CD4-positive, alpha-beta T cell treated with Interleukin-1 beta for 1 hour (primary cell): Measurements from ENCODE around the gene HMX3.

Source experiments
- DNase-seq, 2 donors: peaks; one replicate each; pipeline ENCODE4 v3.0.0-alpha.2; 2020 to 2022

Gene HMX3

DNA sequence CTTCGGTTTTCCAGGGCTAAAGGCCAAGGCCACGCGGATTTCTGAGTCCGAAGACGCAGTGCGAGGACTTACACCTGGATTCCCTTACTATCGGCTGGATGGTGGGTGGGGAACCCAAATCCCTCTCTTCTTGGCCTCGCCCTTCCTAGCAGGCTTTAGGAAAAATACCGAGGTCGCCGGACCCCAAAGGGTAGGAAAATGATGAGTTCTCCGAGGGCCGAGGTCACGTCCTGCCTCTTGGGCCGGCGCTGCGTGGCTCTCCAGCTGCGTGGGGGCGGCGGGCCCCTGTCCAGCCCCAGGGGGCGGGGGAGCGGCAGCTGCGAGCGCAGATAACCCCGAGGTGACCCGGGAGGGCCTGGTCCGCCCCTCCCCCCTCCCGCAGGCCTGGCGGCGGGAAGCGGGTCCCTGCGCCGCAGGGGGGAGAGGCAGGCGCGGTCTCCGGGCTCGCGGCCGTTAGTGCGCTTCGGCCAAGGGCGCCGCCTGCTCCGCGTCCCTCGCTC is 805 bp upstream of the HMX3 start:
- DNase-seq = no peak

DNA sequence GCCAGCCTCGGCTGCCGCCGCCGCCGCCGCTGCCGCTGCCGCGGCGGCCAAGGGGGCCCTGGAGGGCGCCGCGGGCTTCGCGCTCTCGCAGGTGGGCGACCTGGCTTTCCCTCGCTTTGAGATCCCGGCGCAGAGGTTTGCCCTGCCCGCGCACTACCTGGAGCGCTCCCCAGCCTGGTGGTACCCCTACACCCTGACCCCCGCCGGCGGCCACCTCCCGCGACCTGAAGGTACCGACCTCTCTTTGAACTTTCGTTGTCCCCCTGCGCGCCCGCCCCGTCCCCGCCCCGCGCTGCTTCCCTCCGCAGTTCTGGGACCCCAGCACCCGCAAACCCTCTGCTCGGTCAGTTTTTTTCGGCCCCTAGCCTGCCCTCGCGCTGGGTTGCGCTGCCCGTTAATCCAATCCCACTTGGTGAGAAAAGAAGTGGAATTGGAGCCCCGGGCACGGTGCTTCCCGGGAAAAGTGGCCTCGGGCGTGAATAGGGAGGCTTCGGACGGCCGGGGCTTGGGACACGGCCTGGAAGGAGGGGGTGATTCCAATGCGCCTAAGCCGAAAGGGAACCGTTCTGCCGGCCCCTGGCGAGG is 543 bp downstream of the HMX3 start:
- DNase-seq = no peak

DNA sequence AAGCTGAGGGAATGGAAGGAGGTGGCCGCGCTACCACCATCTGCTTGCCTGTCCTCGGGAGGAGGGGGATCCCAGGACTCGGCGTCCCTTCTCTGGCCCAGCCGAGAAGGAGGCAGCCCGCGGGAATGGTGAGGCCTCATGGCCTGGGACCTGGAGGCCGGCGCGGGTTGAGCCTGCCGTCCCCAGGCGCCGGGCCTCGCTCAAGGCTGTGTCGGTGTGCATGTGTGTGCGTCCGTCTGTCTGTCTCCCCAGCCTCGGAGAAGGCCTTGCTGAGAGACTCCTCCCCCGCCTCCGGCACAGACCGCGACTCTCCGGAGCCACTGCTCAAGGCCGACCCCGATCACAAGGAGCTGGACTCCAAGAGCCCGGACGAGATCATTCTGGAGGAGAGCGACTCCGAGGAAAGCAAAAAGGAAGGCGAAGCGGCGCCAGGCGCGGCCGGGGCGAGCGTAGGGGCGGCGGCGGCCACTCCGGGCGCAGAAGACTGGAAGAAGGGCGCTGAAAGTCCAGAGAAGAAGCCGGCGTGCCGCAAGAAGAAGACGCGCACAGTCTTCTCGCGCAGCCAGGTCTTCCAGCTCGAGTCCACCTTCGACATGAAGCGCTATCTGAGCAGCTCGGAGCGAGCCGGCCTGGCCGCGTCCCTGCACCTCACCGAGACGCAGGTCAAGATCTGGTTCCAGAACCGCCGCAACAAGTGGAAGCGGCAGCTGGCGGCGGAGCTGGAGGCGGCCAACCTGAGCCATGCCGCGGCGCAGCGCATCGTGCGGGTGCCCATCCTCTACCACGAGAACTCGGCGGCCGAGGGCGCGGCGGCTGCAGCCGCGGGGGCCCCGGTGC is 1.3 kb downstream of the HMX3 start:
- DNase-seq = no peak

DNA sequence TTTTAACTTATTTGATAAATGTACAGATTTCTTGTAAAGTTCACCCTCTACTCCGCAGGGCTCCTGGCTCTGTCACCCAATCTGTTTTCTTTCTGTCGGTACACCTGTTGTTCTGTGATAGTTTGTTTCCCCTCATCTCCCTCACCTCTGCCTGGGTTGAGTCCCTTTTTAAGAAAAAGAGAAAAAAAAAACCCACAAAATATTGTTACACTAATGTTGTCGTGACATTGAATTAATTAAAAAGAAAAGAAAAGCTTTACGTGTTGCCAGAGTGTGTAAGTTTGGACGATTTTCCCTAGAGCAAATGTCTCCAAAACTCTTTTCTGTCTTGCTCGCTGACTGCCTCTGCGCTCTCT is 3.4 kb downstream of the HMX3 start:
- no peak for DNase-seq

DNA sequence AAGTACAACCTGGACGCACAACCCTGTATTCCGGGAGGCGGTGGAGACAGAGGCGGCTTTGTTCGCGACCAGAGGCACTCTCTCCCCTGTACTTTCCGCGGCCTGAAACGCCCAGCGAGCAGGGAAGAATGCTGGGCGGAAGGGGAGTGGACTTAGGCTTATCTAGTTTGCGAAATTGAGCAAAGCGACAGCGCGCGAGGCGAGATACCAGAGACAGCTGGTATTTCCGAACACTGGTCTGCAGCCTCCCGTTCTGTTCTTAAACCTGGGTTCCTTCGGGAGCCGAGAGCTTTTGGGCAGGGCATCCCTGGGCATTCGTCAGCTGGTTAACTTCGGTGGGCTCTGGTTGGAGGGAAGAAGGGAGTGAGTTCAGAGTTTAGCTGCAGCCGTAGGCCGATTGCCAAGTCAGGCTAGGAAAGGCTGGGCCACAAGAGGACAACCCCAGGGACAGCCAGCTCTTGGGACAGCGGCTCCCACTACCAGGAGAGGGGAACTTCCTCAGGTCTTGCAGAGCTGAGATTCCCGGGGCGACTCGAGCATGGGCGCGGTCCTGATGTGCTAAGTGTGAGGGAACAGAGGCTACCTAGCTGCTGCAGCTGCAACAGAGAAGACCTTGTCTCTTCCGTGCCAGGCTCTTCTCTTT is 3.9 kb downstream of the HMX3 start:
- DNase-seq = no peak

DNA sequence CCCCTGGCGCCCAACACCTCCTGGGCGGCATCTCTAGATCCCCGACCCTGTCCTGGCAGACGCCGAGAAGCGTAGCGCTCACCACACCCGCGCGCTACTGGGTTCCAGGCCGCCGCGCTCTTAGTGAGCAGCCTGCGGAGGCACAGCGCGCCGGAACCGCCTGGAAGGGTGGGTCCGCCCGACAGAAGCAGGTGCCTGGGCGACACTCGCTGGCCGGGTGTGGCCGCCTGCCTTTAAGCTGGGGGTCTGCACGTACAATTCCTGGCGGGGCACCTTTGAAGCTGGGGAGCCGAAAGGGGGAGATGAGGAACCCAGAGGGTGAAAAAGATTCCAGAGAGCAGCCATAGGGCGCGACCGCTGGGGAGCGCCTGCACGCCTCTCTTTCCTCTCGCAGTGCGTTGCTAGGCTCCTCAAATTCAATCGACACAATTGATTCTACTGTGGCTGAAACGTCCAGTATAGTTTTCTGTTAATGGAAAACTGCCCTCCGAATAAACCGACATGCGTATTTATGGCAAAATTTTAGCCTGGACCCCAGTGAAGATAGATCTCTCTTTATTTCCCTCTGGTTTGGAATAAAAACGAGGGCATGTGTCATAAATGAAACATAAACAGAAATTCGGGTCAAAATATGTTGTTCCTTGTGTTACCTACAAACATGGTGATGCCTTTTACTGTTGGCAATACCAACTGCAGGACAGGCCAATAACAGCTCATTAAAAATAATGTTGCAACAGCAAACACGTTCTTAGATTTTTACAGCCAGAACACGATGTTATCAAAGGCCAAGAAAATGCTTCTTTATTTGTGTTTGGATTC is 4.6 kb downstream of the HMX3 start:
- no peak for DNase-seq

DNA sequence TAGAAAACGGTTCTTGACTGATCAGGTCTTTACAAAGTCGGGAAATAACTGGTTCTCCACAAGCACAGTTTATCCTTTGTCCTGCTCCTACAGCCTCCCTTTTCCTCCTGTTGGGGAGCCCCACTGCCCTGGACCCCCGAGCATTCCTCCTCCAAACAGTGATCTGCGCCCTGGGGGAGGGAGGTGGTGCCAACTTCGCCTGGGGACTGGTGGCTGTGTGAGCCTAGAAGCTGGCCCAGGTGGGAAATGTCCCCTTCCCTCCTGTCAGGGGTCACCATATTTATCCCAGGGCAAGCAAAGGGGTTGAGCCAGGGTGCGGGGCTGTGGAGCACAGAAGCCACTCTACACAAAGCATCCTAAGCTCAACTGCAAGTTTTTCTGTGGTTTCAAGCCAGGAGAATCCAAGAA is 5.2 kb downstream of the HMX3 start:
- DNase-seq = no peak

DNA sequence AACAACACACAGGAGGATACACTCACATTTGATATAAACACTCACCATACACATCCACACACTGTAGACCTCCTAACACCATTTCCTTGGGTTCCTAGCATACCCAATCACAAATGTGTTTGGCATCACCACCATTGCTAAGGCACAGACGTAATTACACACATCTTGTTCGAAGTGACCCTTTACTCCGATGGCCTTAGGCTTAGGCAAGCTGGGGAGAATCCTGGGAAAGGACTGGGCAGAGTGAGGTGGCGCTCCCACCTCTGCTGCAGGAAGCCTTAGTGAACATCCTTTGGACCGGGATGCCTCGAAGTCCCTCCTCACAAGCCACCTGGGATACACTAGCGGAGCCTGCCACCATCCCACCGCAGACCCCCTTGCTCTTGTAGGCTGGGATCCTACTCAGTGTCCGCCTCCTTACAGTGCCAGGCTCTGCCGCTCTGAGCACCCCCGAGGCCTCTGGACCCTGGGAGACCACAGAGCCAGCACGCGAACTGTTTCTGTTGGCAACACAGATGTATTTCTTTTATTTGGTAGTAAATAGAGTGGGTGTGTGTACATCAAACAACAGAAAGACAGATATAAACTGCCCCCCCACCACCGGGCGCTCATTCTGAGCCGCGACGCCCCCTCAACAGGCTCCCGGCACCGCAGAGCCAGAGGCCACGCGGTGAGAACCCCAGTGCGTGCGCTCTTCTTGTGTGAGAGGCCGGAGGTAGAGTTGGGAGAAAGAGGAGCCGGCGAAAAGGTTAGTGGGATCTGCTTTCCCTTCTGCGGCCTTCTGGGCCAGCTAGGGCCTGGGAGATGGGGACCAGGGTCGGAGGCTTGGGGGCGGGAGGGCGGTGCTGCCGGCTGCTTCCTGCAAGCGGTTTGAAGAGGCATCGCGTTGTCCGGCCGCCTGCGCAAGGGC is 6.3 kb downstream of the HMX3 start:
- no peak for DNase-seq

DNA sequence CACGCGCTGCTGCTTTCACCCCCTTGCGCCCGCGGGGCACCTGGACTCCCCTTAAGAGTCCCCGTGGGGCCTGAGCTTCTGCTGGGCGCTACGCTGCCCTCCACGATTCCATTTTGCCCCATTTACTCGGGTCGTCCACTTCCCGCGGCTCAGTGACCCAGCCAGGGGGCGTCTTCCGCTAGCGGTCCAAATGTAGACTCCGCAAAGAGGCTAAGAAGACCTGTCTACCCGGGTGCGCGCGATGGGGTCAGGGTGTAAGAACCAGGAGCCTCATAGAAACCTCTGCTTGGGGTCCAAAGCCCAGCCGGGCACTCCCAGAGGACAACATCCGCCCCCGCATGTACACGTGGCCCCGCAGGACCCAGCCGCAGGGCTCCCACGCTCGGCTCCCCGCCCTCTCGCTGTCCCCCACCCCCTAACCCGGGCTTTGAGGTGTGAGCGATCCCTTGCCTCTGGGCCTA is 7.0 kb downstream of the HMX3 start:
- DNase-seq = no peak

DNA sequence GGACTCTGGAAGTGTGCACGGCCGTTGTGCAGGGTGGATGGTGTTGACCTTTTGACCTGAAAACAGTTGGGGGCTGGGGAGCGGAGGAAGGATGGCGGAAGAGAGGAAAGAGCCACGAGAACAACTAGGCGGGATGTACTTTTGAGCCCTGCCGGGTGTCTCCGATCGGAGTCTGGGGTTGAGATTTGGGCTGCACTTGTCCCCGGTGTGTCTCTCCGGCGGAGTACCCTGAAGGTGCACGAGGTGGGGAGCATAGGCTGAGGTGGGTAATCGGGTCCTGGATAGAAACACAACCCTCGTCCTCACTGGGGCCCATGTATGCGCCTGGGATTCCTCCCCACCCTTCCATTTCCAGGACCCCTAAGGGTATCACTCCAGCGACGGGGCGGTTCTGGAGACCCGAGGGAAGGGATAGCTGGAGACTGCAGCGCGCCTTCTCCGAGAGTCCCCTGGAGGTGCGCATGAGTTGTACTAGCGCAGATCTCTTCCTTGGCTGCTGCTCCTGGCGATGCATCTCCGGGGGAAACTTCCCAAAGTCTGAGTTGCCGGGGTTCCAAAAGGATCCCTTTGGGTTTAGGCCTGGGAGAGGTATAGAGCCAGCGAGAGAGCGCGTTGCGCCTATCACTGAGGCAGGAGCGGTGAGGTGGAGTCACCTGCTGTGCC is 7.5 kb downstream of the HMX3 start:
- no peak for DNase-seq

DNA sequence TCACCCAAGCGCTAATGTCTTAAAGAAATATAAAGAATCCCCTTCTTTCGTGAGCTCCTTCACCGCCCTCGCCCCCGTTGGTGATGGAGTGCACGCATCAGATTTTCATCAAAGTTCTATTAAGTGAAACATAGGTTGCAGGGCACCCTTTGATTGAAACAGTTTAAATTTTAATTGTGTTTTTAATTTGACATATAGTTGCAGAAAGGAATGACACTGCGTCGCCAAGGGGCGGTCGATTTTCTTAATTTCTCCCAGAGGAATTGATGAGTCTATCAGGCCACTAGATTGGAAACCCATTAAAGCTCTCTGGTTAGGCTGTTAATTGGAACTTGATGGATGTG is 8.0 kb downstream of the HMX3 start:
- no peak for DNase-seq

DNA sequence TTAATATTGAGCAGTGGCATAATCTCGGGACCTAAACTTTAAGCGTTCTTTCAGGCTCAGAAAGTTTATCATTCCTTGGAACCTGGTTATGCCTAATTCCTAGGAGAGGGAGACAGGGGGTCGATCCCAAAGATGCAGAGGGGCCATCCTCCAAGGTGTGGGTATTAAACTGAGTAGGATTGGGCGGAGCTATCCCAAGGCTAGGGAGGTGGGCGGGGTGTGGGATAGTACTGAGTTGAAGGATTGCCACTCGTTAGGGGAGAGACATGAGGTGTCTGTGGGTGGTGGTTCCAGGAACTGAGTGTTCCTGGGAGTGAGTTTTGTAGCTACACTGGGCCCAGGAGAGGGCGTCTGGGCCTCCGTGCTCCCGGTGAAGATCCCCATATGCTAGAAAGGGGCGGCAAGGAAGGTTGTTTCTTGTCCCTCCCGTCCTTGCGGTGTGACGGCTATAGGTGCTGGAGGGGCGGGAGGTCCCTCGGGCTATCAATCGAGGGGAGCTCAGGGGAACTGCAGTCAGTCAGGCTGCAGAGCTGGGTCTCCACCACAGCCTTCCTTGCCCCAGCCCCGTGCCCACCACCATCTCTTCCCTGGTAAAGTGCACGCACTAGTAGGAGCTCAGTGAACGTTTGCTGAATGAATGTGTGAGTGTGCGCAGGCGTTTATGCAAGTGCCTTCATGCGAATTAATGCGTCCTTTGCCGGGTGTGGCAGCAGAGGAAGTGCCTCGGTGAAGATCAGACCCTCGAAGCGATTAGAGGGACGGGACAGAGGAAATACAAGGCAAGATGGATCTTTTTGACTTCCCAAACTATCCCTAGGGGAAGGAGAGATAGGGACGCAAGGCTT is 9.1 kb downstream of the HMX3 start:
- no peak for DNase-seq

DNA sequence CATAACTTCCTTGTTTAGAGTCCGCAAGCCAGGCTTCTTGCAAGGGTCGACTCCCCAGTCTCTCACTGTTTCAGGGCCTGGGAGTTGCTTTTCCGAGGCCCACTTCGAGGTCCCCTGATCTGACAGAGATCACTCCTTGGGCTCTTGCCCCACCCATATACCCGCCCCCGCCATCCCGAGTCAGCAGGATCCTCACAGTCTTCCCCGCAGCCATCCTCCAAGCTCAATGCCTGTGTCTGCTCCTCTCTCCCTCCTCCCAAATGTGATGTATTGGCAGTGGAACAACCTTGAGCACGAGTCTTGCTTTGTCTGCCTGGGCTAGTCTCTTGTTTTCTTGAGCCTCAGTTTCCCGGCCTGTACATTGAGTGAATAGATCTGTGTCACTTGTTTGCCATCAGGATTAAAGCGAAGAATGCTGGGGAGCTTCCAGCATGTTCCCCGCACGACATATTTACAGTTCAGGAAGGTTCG is 9.8 kb downstream of the HMX3 start:
- DNase-seq = no peak

DNA sequence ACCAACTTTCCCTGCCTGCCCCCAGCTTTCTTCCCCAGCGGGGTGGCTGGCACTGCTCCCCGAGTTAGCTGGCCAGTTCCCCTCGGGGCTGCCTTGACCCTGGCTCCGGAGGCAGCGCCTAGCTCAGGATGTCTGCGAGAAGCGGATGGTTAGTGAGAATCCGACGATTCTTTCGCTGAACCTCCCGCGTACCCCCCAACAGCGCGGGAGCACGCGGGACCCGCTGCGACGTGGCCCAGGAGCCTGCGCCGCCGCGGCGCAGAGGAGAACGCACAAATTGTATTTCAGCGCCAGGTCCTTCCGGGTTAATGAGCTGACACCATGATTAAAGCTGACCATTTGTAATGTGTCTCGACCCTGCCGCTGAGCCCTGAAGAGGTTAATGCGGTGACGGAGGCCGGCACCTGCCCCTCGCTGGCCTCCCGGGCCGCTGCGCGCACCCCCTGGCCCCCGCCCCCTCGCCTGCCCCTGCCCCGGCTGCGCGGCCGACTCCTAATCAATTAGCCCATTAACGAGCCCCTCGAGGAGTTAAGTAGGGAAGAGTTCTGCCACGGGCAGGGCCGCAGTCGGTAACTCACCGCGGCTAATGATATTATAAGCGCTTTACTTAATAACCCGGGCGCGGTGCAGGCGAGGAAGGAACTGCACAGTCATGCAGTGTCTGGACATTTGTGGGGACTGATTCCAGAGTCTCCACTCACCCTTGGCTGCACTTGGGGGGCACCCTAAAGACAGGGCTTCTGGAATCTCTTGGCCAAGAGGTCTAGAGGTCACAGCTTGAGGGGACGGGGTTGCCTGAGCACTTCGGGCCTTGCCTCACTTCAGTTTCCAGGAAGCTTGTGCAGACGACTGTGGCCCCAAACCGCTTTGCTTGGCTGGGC is 10.5 kb downstream of the HMX3 start:
- no peak for DNase-seq

DNA sequence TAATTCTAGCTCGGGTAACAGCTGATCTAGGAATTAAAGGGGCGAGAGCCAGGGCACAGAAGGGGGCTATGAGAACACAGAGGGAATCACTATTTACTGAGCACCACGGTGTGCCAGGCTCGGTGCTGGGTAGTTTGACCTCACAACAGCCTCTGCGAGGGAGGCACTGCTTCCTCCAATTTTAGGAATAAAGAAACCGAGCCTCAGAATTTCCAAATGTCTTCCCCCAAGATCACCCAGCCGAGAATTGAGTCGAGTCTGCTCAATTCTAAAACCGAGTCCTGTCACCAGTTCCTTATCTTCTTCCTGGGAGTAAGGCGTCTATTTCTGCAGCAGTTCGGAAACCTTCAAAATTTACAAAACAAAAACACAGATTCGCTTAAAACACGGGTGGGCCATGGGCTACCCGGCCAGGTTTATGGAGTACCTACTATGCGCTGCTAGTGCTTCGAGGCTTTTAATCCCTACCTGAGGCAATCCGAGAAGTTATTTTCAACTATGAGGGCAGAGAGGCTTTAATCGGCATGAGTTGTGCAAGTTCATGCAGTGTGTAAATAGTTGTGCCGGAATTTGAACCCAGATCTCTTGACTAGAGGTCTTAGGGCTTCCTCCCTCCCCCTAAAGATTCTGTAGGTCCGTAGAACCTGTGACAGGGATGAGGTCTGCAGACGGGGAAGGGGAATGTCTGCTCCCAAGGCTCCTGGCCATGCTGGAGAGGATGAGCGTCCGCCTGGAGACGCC is 11.3 kb downstream of the HMX3 start:
- DNase-seq = no peak

DNA sequence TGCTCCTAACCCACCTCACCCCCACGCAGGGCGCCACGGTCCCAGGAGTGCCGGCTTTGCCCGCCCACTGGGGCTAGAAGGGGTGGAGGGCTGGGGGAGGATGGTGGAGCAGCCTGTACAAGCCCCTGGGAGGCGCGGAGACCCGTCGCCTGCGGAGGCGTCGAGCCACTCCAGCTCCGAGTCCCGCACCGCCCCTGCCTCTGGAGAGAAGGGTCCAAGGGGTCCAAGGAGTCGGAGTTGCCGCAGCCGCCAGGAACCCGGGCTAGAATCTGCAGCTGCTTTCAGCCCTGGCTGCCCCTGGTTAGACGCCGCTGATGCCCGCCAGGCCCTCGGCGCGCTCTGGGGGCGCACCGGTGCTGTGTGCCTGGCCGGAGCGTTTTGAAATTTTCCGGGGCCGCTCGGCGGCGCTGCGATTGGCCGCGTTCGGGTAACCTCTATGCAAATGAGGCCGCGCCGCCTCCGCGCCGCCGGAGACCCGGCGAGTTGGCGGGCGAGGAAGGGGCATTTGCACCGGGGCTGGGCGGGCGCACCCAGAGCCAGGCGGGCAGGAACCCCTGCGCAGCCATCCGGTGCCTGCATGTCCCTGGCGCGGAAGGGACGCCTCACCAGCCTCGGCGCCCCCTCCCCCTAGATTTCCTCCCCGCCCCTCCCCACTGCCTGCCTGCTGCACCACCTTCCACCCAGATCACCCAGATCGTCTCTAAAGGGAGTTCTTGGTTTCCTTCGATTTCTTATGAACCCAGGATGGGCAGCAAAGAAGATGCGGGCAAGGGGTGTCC is 12.1 kb downstream of the HMX3 start, which contains the start of gene HMX2:
Gene HMX2 (plus strand): TSS at position 502 of the 779 bp plus-strand sequence. CDS start 243 bp downstream, at position 745.
- no peak for DNase-seq

DNA sequence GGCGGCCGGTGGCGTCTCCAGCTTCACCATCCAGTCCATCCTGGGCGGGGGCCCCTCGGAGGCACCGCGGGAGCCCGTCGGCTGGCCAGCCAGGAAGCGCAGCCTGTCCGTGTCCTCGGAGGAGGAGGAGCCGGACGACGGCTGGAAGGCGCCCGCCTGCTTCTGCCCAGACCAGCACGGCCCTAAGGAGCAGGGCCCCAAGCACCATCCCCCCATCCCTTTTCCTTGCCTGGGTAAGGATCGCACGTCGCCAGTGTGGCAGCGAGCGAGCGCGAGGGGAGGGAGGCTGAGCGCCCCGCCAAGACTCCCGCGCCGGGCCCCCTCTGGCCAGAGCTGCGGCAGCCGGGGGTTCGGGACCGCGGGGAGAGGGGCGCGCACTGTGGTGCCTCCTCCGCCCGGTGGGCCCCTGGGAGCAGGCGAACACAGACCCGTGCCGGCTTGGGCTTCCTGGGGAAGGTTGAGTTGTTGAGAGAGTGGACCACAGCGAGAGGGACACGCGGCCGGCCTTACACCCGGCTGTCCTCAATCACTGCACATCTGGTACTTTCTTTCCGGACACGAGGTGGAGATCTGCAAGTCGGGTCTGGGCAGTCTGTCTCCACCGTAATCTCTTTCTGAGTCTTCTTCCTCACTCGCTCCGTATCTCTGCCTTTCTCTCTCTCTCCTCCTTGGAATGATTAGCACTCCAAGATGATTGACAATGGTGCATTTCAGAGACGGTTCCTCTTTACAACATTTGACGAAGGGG is 12.8 kb downstream of the HMX3 start:
- DNase-seq = no peak
